CD8-positive, alpha-beta memory T cell (primary cell): ENCODE measurements around the gene TMEM143. TPM values are rescaled to one million over a fixed set of nuclear protein-coding genes. Genes with fewer than 3 reads are reported as not detected.

Experiments
- CTCF ChIA-PET: fragments of 350-600 bp; sonication (Branson Sonifier 250); formaldehyde crosslinking; loops from one replicate; lab custom pipeline; 2021; ENCODE audit warnings: antibody characterized with exemption; lab: Charles Lee
- POLR2A ChIA-PET: fragments of 350-600 bp; sonication (Branson Sonifier 250); formaldehyde crosslinking; loops from one replicate; lab custom pipeline; 2021; ENCODE audit warnings: antibody characterized with exemption; lab: Charles Lee
- DNase-seq, 5 donors: peaks; one replicate each; pipeline versions ENCODE4 v3.0.0 to v3.0.0-alpha.2; 2020 to 2022; ENCODE audit warnings: mixed read lengths in 1 of 5
- H3K27ac ChIP-seq: one replicate; pipeline ENCODE4 v1.7.0; 2013; ENCODE audit warnings: low read depth, mild to moderate bottlenecking, low read length, moderate library complexity
- H3K27me3 ChIP-seq: 2 replicates; pipeline ENCODE4 v1.7.0; 2013; ENCODE audit warnings: low read length, mild to moderate bottlenecking; ENCODE audit not compliant: insufficient read depth, poor library complexity, severe bottlenecking
- H3K36me3 ChIP-seq: 2 replicates; pipeline ENCODE4 v1.7.0; 2013; ENCODE audit warnings: mild to moderate bottlenecking, low read length, moderate library complexity; ENCODE audit not compliant: insufficient read depth
- H3K4me1 ChIP-seq: 2 replicates; pipeline ENCODE4 v1.7.0; 2013; ENCODE audit warnings: mild to moderate bottlenecking, low read length, moderate library complexity; ENCODE audit not compliant: insufficient read depth
- H3K4me3 ChIP-seq: 2 replicates; pipeline ENCODE4 v1.7.0; 2013; ENCODE audit warnings: mild to moderate bottlenecking, low read length
- H3K9me3 ChIP-seq: 2 replicates; pipeline ENCODE4 v1.7.0; 2013; ENCODE audit warnings: mild to moderate bottlenecking, low read length
- H3K27ac Mint-ChIP-seq, 8 donors: one replicate each; pipeline ENCODE4 v1.8.0; 2020 to 2021; ENCODE audit warnings: mixed read lengths in 8 of 8, mild to moderate bottlenecking in 6 of 8, inconsistent platforms in 3 of 8, moderate library complexity in 3 of 8
- H3K27me3 Mint-ChIP-seq, 2 donors: one replicate each; pipeline ENCODE4 v1.8.0; 2020 to 2021; ENCODE audit warnings: mixed read lengths in 2 of 2, mild to moderate bottlenecking in 1 of 2, moderate library complexity in 1 of 2
- H3K36me3 Mint-ChIP-seq, 3 donors: one replicate each; pipeline ENCODE4 v1.8.0; 2020 to 2021; ENCODE audit warnings: mixed read lengths in 3 of 3, inconsistent platforms in 1 of 3, mild to moderate bottlenecking in 1 of 3
- H3K4me1 Mint-ChIP-seq, 3 donors: one replicate each; pipeline ENCODE4 v1.8.0; 2020 to 2021; ENCODE audit warnings: mixed read lengths in 3 of 3, inconsistent platforms in 1 of 3, mild to moderate bottlenecking in 1 of 3
- H3K4me3 Mint-ChIP-seq, 7 donors: one replicate each; pipeline ENCODE4 v1.8.0; 2020 to 2021; ENCODE audit warnings: mixed read lengths in 7 of 7, mild to moderate bottlenecking in 6 of 7, moderate library complexity in 4 of 7, inconsistent platforms in 2 of 7
- H3K9me3 Mint-ChIP-seq, 5 donors: one replicate each; pipeline ENCODE4 v1.8.0; 2020 to 2022; ENCODE audit warnings: mixed read lengths in 5 of 5, mild to moderate bottlenecking in 3 of 5, moderate library complexity in 2 of 5, inconsistent platforms in 1 of 5
- polyA plus RNA-seq: library from polyadenylated mRNA; unstranded; fragments of 300-500 nt; fragmentation: Illumina TruSeq; gene quantifications from one replicate; pipeline ENCODE4 v1.2.3, GENCODE V29; 2021
- total RNA-seq, 2 experiments: library from RNA; stranded (reverse); gene quantifications; one replicate each; pipeline ENCODE4 v1.2.3, GENCODE V29; 2021

The TMEM143 gene
- total and polyA plus RNA-seq, 3 experiments from 2014 or later: 9.2 to 15.8 (median 11.4) TPM

GRCh38 chr19:48364598-48365348 is 1.0 kb upstream of the TMEM143 start:
- POLR2A ChIA-PET: interaction anchor here (1.2 to 3.1 kb wide), 4 partner anchors 27 to 196 kb away, joined by 3 to 22 read pairs (median 8); partner anchors contain the start of gene KDELR1
- no peaks in the 10 kb centered on the region for H3K9me3 ChIP-seq

GRCh38 chr19:48363500-48363809 is 285 bp downstream of the TMEM143 start:
- peak overlapping the region; percentile 99 for H3K4me3 ChIP-seq
- ChIA-PET CTCF (interaction anchor here (0.7 to 3.7 kb wide), 8 partner anchors 9 to 1574 kb away, joined by 3 to 21 read pairs (median 4); partner anchors contain the start of gene KDELR1), POLR2A (interaction anchor here (0.5 to 3.1 kb wide), 9 partner anchors 27 to 509 kb away, joined by 3 to 22 read pairs (median 6); partner anchors contain the start of genes KDELR1 and PPP1R15A)
- peak overlapping the region; percentile 86 to 98 (median 93) for H3K27ac Mint-ChIP-seq
- H3K4me1 ChIP-seq: peaks cover 20% of the 10 kb centered on the region
- H3K36me3 Mint-ChIP-seq: peaks cover 3 to 16% (median 8%) of the 10 kb centered on the region in 3 donors
- H3K36me3 ChIP-seq: no peaks in the 10 kb centered on the region
- H3K27me3 Mint-ChIP-seq: no peaks in the 10 kb centered on the region
- H3K4me1 Mint-ChIP-seq: peaks cover 13 to 19% (median 16%) of the 10 kb centered on the region in 3 donors
- H3K4me3 Mint-ChIP-seq: peak overlapping the region; percentile 81 to 92 (median 89)
- H3K9me3 ChIP-seq: no peaks in the 10 kb centered on the region
- H3K9me3 Mint-ChIP-seq: no peaks in the 10 kb centered on the region
- H3K27me3 ChIP-seq: no peaks in the 10 kb centered on the region
- peak overlapping the region; percentile 90 for H3K27ac ChIP-seq
- DNase-seq: no peak

More at GRCh38 chr19:48364598-48365348, 1.0 kb upstream of the TMEM143 start:
- H3K27ac ChIP-seq: peak overlapping the region; percentile 87
- H3K4me1 ChIP-seq: peaks cover 20% of the 10 kb centered on the region
- Mint-ChIP-seq H3K27me3 (no peaks in the 10 kb centered on the region), H3K9me3 (no peaks in the 10 kb centered on the region), H3K27ac (peak overlapping the region; percentile 86 to 98 (median 93)), H3K36me3 (peaks cover 0 to 9% (median 2%) of the 10 kb centered on the region in 3 donors), H3K4me3 (peak overlapping the region; percentile 81 to 92 (median 89)), H3K4me1 (peaks cover 13 to 19% (median 16%) of the 10 kb centered on the region in 3 donors)
- H3K4me3 ChIP-seq: peak overlapping the region; percentile 70
- H3K36me3 ChIP-seq: no peaks in the 10 kb centered on the region
- DNase-seq: no peak
- CTCF ChIA-PET: interaction anchor here (1.2 to 3.7 kb wide), 5 partner anchors 26 to 161 kb away, joined by 4 to 21 read pairs (median 6); partner anchors contain the start of gene KDELR1
- no peaks in the 10 kb centered on the region for H3K27me3 ChIP-seq

GRCh38 chr19:48362716-48363499 is 832 bp downstream of the TMEM143 start:
- POLR2A ChIA-PET: interaction anchor here (0.5 to 3.1 kb wide), 6 partner anchors 30 to 1250 kb away, joined by 3 to 22 read pairs (median 4); partner anchors contain the start of gene ZC3H4
- no peaks in the 10 kb centered on the region for H3K36me3 ChIP-seq
- peak overlapping the region; percentile 99 for H3K4me3 ChIP-seq

GRCh38 chr19:48361912-48362311 is 1.8 kb downstream of the TMEM143 start:
- peaks cover 13 to 19% (median 16%) of the 10 kb centered on the region in 3 donors for H3K4me1 Mint-ChIP-seq

More at GRCh38 chr19:48362716-48363499, 832 bp downstream of the TMEM143 start:
- H3K4me1 Mint-ChIP-seq: peaks cover 13 to 19% (median 16%) of the 10 kb centered on the region in 3 donors
- no peaks in the 10 kb centered on the region for H3K27me3 Mint-ChIP-seq
- peaks cover 20% of the 10 kb centered on the region for H3K4me1 ChIP-seq
- H3K27me3 ChIP-seq: no peaks in the 10 kb centered on the region
- peak overlapping the region; percentile 61 to 98 (median 92) for H3K27ac Mint-ChIP-seq
- CTCF ChIA-PET: interaction anchor here (1.1 to 3.7 kb wide), 5 partner anchors 9 to 39 kb away, joined by 3 to 21 read pairs (median 6); partner anchors contain the start of gene KDELR1
- peak; percentile 83 to 92 (median 84) for DNase-seq
- no peaks in the 10 kb centered on the region for H3K9me3 Mint-ChIP-seq
- H3K27ac ChIP-seq: peak overlapping the region; percentile 90
- peak overlapping the region; percentile 81 to 92 (median 89) for H3K4me3 Mint-ChIP-seq
- H3K9me3 ChIP-seq: no peaks in the 10 kb centered on the region
- H3K36me3 Mint-ChIP-seq: peaks cover 5 to 18% (median 8%) of the 10 kb centered on the region in 3 donors

GRCh38 chr19:48359123-48359522 is 4.6 kb downstream of the TMEM143 start:
- no peaks in the 10 kb centered on the region for H3K27me3 Mint-ChIP-seq

More at GRCh38 chr19:48361912-48362311, 1.8 kb downstream of the TMEM143 start:
- peaks cover 20% of the 10 kb centered on the region for H3K4me1 ChIP-seq
- H3K9me3 ChIP-seq: no peaks in the 10 kb centered on the region
- ChIA-PET CTCF (interaction anchor here (2.9 to 3.7 kb wide), 2 partner anchors 29 kb away, joined by 18 to 21 read pairs; partner anchors contain the start of gene KDELR1), POLR2A (interaction anchor here (3.1 kb wide), 1 partner anchor 29 kb away, joined by 22 read pairs; no protein-coding TSS in a partner anchor)
- H3K27me3 ChIP-seq: no peaks in the 10 kb centered on the region
- H3K27ac ChIP-seq: no peak overlapping the region
- Mint-ChIP-seq H3K9me3 (no peaks in the 10 kb centered on the region), H3K27me3 (no peaks in the 10 kb centered on the region), H3K27ac (peak overlapping the region in 2 of 8 donors; percentile 18 to 61), H3K4me3 (peak overlapping the region in 4 of 7 donors; percentile 8 to 57 (median 28)), H3K36me3 (peaks cover 5 to 20% (median 8%) of the 10 kb centered on the region in 3 donors)
- no peak overlapping the region for H3K4me3 ChIP-seq
- no peak for DNase-seq
- no peaks in the 10 kb centered on the region for H3K36me3 ChIP-seq

GRCh38 chr19:48355365-48355954 is 8.3 kb downstream of the TMEM143 start:
- Histone ChIP-seq H3K36me3 (no peaks in the 10 kb centered on the region), H3K27ac (no peak overlapping the region), H3K27me3 (no peaks in the 10 kb centered on the region), H3K4me3 (no peak overlapping the region), H3K4me1 (no peaks in the 10 kb centered on the region), H3K9me3 (no peaks in the 10 kb centered on the region)
- CTCF ChIA-PET: interaction anchor here (1.5 kb wide), 1 partner anchor 36 kb away, joined by 4 read pairs; the partner anchor contains the start of gene KDELR1
- no peak overlapping the region for H3K27ac Mint-ChIP-seq
- no peaks in the 10 kb centered on the region for H3K9me3 Mint-ChIP-seq
- POLR2A ChIA-PET: interaction anchor here (0.6 kb wide), 1 partner anchor 22 kb away, joined by 3 read pairs; no protein-coding TSS in a partner anchor
- DNase-seq: no peak
- peaks cover 5 to 15% (median 6%) of the 10 kb centered on the region in 3 donors for H3K36me3 Mint-ChIP-seq
- H3K27me3 Mint-ChIP-seq: no peaks in the 10 kb centered on the region
- peaks cover 0 to 3% (median 0%) of the 10 kb centered on the region in 3 donors for H3K4me1 Mint-ChIP-seq
- no peak overlapping the region for H3K4me3 Mint-ChIP-seq

More at GRCh38 chr19:48359123-48359522, 4.6 kb downstream of the TMEM143 start:
- Histone ChIP-seq H3K4me1 (peaks cover 12% of the 10 kb centered on the region), H3K27me3 (no peaks in the 10 kb centered on the region), H3K4me3 (no peak overlapping the region), H3K9me3 (no peaks in the 10 kb centered on the region), H3K27ac (no peak overlapping the region), H3K36me3 (no peaks in the 10 kb centered on the region)
- CTCF ChIA-PET: interaction anchor here (1.2 to 1.5 kb wide), 2 partner anchors 25 to 226 kb away, joined by 3 read pairs; no protein-coding TSS in a partner anchor
- Mint-ChIP-seq H3K36me3 (peaks cover 5 to 22% (median 8%) of the 10 kb centered on the region in 3 donors), H3K9me3 (no peaks in the 10 kb centered on the region), H3K4me3 (no peak overlapping the region), H3K27ac (no peak overlapping the region), H3K4me1 (peaks cover 10 to 13% (median 11%) of the 10 kb centered on the region in 3 donors)
- no peak for DNase-seq
- POLR2A ChIA-PET: no interaction called here
